Nucleus accumbens (tissue), 56 donors: Measurements from ENCODE around the gene AVPR2.

Source experiments
- DNase-seq, 56 donors: peaks; one replicate each; lab custom pipeline; 2025; lab: John Stamatoyannopoulos, UW

AVPR2 gene

GRCh38 chrX:153884590-153884989, 19.9 kb upstream of the AVPR2 start:
- DNase-seq: no peak

- DNase-seq: no peak
These were observed 19.2 kb upstream of the AVPR2 start for GRCh38 chrX:153885208-153885787.

GRCh38 chrX:153885968-153886903, 18.2 kb upstream of the AVPR2 start, which contains the start of gene L1CAM:
Gene L1CAM, minus strand, starts transcription at chrX:153886173. Its CDS starts 10,337 bp downstream, at chrX:153875836.
- DNase-seq: peak in 2 of 56 donors; percentile 6 to 25

GRCh38 chrX:153886915-153887314, 17.6 kb upstream of the AVPR2 start:
- no peak for DNase-seq

- no peak for DNase-seq
These were observed 17.1 kb upstream of the AVPR2 start for GRCh38 chrX:153887385-153887784.

GRCh38 chrX:153888344-153888743, 16.1 kb upstream of the AVPR2 start:
- DNase-seq: no peak

DNA sequence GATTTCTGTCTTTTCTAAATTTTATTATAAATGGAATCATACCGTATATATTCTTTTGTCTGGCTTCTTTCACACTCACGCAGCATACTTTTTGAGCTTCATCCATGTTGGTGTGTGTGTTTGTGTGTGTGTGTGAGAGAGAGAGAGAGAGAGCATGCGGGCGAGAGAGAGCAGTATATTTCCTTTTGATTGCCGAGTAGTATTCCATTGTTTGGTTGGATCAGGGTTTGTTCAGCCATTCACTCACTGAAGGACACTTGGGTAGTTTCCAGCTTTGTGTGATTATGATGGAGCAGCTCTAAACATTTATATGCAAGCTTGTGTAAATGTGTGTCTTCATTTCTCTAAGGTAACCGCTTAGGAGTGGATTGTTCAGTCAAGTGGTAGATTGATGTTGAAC, 15.3 kb upstream of the AVPR2 start:
- no peak for DNase-seq

DNA sequence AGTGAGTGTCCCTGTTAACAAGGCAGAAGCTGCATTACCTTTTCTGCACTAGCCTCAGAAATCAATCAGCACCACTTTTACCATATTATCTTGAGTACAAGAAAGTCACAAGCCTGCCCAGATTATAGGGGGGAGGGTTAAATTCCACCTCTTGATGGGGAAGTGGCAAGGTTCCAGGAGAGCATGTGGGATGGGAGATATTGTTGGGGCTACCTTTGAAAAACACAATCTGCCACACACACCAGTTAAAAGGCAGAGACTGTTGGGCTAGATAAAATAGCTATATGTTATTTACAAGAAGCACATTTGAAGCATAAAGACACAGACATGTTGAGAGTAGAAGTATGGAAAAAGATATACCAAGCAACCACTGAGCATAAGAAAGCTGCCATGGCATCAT, 6.6 kb upstream of the AVPR2 start:
- DNase-seq: no peak

- no peak for DNase-seq
These were observed 3.4 kb upstream of the AVPR2 start for GRCh38 chrX:153900831-153901752.

DNA sequence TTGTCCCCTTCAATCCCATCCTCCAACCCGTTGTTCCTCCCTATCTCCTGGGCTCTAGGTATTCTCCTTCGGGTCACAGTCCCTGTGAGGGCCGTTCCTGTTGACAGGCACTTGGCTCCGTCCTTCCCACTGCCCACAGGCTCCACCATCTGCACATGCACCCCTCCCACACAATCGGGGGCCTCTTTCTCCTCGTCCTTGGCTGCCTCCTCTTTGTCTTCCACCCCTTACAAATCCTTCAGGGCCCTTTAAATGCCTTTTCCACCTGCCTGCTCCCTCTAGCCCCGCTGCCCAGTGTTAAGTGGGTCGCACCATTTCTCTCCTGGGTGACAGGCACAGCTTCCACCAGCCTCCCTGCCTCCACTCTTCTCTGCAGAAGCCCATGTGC, 2.7 kb upstream of the AVPR2 start:
- no peak for DNase-seq

GRCh38 chrX:153902385-153902784, 2.1 kb upstream of the AVPR2 start:
- no peak for DNase-seq

DNA sequence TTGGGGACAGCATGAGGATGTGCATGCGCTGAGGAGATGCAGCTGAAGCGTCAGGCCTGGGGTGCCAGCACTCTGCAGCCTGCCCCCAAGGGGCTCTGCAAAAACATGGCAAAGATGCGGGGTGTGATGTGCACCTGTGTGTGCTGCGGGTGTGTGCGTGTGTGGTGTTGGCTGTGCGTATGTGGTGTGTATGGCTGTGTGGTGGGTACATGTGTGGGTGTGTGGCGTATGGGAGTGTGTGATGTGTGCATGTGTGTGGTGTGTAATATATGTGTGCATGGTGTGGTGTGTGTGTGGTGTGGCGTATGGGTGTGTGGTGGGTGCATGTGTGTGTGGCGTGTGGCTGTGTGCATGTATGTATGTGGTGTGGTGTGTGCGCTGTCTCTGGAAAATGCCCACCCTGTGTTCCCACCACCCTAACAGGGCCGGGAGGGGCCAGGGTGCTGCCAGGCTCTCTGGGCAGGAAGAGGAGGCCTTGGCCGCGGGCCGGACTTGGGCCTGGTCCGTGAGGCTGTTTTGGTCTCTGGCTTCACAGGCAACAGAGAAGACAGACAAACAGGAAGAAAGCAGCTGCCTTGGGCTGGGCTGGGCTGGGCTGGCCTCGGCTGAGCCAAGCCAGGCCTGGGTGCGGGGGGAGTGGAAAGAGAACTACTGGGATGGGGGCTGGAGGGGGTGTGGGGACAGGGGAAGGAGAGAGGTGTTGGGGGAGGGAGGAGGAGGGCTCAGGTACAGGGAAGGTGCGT, 1.1 kb upstream of the AVPR2 start:
- no peak for DNase-seq

GRCh38 chrX:153905481-153906095, 1.1 kb downstream of the AVPR2 start:
- DNase-seq: no peak

- no peak for DNase-seq
These were observed 1.8 kb downstream of the AVPR2 start for GRCh38 chrX:153906126-153906917.

DNA sequence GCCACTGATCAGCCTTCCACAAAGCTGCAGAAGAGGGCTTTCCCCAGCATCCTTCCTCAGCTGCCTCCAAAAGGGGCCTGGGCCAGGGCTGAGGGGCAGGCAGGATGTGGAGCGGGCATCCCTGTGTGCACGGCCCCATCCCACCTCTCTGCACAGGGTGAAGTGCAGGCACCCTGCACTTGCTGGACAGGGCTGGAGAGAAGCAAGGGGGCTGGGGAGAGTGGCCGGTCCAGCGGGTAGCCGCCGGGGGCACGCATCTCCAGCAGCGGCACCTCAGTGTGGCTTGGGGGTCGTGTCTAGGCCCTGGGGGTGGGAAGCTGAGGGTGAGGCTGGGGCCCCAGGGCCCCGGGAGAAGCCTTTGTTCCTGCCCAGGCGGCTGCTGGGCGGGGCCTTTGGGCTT, 3.0 kb downstream of the AVPR2 start:
- no peak for DNase-seq

DNA sequence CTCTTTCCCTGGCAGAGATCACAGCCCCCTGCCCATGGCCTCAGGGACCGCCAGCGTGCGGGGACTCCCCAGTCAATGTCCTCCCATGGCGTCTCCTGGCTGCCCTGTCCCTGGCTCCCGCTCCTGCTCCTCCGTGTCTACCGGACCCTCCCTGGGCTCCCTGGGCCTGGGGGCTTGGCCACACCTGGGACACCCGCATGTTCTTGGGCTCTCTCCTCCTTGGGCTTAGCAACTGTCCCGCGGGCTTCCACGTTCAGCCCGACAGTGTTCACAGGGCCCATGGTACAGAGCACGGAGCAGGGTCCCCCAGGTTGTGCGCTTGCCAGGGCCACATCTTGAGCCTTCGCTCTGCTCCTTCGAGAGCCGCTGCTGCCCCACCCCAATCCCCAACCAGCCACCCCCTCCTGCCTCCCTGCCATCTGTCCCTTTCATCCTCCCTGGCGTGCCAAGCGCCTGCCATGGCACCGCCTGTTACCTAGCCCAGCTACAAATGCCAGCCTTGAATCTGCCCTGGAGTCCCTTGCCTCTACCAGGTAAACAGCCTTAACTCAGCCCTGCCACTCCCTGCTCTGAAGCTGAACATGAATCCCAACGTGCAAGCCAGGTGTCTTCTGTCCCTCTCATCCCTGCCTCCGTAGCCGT, 3.9 kb downstream of the AVPR2 start:
- DNase-seq: no peak

GRCh38 chrX:153909024-153909979, 4.8 kb downstream of the AVPR2 start:
- no peak for DNase-seq
